ENCODE measurements around the gene GTF3C2. TPM values are rescaled to one million over a fixed set of nuclear protein-coding genes. Genes with fewer than 3 reads are reported as not detected.
A peak's percentile ranks its signal among the peaks of the same experiment; 100 is the strongest.

The GTF3C2 gene
- total RNA-seq, 1 donor from 2014 or later: 54.9 TPM

DNA sequence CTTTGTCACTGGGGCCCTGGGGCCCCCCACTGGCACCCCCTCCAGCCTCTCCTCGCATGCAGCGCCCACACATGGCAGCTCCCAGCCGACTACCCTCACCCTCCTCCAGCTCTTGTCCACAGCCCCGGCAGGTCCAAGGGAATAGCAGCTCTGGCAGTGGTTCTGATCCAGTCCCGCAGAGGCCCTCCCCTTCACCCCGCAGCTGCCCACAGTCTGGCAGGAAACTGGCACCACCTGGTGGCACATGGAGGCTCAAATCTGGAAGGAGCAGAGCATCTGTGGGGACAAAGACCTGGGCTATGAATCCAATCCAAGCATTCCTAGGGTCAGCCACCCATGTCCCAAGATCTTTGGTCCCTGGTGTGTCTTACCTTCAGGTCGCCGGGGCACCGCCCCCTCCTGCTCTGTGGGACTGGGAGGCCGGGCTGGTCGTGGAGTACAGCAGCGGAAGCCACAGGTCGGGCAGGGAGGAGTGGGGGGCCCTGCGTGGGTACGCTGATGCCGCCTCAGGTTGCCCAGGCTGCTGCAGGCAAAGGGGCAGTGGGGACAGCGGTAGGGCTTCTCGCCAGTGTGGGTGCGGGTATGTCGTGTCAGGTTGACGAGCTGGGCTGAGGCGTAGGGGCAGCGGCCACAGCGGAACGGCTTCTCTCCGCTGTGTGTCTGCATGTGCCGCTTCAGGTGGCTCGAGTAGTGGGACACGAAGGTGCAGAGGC lies 21.7 kb upstream of the GTF3C2 start:
- TF ChIP-seq, protein P1, sequence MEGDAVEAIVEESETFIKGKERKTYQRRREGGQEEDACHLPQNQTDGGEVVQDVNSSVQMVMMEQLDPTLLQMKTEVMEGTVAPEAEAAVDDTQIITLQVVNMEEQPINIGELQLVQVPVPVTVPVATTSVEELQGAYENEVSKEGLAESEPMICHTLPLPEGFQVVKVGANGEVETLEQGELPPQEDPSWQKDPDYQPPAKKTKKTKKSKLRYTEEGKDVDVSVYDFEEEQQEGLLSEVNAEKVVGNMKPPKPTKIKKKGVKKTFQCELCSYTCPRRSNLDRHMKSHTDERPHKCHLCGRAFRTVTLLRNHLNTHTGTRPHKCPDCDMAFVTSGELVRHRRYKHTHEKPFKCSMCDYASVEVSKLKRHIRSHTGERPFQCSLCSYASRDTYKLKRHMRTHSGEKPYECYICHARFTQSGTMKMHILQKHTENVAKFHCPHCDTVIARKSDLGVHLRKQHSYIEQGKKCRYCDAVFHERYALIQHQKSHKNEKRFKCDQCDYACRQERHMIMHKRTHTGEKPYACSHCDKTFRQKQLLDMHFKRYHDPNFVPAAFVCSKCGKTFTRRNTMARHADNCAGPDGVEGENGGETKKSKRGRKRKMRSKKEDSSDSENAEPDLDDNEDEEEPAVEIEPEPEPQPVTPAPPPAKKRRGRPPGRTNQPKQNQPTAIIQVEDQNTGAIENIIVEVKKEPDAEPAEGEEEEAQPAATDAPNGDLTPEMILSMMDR (IDR thresholded peaks at IDR 0.05; ENCODE audit: insufficient read depth, low read length, poor library complexity, severe bottlenecking): peak; percentile 45
- Histone ChIP-seq H3K4me3 (ENCODE audit: low read depth, low read length) (no peak overlapping the region), H3K36me3 (ENCODE audit: control insufficient read depth, insufficient read depth, low read length) (peaks cover 4% of the 10 kb centered on the region), H3K27me3 (ENCODE audit: control insufficient read depth, insufficient read depth, low read length) (no peaks in the 10 kb centered on the region)
- DNase-seq (ENCODE audit: low read depth): no peak

DNA sequence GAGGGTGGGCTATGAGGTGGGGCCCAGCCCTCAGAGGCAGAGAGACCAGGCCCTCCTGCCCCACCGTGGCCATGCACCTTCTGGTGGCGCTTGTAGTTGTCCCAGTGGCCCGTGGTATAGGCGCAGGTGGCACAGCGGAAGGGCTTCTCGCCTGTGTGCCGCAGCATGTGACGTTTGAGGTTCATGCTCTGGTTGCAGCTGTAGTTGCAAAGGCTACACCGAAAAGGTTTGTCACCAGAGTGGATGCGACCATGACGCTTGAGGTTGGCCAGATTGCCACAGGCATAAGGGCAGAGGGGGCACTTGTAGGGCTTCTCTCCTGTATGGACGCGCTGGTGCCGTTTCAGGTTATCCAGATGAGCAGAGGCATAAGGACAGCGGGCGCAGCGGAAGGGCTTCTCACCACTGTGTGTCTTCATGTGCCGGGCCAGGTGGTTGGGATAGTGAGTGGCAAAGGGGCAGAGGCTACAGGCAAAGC lies 21.1 kb upstream of the GTF3C2 start:
- Histone ChIP-seq H3K4me3 (ENCODE audit: low read depth, low read length) (no peak overlapping the region), H3K27me3 (ENCODE audit: control insufficient read depth, insufficient read depth, low read length) (no peaks in the 10 kb centered on the region), H3K36me3 (ENCODE audit: control insufficient read depth, insufficient read depth, low read length) (peaks cover 4% of the 10 kb centered on the region)
- TF ChIP-seq, protein P1 (IDR thresholded peaks at IDR 0.05; ENCODE audit: insufficient read depth, low read length, poor library complexity, severe bottlenecking): no peak
- DNase-seq (ENCODE audit: low read depth): no peak

DNA sequence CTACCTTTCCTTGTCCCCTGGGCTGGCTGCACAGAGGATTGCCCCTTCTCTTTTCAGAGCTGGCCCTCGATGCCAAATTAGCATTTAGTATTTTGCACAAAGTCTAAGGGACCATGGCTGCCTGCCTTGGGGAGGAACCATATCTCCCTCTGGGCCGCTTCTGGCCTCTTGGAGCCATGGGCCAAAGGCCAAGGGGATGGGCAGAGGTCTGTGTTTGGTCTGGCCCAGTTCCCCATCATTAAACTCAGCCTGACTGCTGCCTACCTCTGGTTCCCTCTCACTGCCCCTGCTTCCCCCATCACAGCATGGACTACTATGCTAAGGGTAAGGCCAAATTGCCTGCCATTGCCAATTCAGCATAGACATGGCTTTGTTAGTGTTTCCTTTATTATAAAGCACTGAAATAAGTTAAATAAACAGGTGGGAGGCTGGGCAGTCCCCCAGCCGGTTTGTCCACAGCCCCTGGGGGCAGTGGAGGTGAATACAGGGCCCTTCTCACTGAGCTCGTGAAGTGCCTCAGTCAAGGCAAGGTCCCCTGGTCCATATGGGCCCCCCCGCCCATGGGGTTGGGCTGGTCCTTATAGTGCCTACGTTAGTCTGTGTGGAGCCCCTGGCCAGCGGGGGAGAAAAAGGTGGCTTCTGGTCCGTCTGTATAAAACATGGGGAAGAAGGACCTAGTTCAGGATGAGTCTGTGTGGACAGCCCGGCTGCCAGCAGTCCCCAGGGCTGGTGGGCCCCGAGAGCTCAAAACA lies 20.5 kb upstream of the GTF3C2 start:
- Histone ChIP-seq H3K27me3 (ENCODE audit: control insufficient read depth, insufficient read depth, low read length) (no peaks in the 10 kb centered on the region), H3K36me3 (ENCODE audit: control insufficient read depth, insufficient read depth, low read length) (peaks cover 4% of the 10 kb centered on the region), H3K4me3 (ENCODE audit: low read depth, low read length) (no peak overlapping the region)
- TF ChIP-seq, protein P1 (IDR thresholded peaks at IDR 0.05; ENCODE audit: insufficient read depth, low read length, poor library complexity, severe bottlenecking): no peak
- no peak for DNase-seq (ENCODE audit: low read depth)

DNA sequence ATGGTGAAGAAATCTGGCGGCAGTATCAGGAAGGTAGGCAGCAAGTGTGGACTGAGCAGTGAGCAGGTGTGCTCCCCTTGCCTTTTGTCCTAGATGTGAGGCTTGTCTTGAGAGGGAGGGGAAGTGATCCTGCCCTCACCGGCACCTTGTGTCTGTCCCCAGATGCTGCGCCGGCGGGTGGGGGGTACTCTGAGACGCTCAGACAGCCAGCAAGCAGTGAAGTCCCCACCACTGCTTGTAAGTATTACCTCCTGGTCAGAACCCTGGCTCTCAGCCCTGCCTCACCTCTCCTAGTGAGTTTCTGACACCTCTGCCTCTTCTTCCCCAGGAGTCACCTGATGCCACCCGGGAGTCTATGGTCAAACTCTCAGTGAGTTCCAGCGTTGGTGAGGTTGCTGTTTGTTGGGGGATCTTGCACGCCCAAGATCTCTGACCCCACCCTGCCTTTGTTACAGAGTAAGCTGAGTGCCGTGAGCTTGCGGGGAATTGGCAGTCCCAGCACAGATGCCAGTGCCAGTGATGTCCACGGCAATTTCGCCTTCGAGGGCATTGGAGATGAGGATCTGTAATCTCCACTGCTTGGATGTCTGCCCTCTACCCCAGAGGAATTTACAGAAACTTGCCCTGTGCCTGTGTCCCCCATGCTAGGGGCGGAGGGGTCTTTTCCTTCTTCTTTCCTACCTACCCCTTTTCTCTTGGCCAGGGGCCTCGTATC lies 19.7 kb upstream of the GTF3C2 start:
- H3K36me3 ChIP-seq (ENCODE audit: control insufficient read depth, insufficient read depth, low read length): peaks cover 4% of the 10 kb centered on the region
- TF ChIP-seq, protein P1 (IDR thresholded peaks at IDR 0.05; ENCODE audit: insufficient read depth, low read length, poor library complexity, severe bottlenecking): no peak
- no peak for DNase-seq (ENCODE audit: low read depth)
- no peak overlapping the region for H3K4me3 ChIP-seq (ENCODE audit: low read depth, low read length)
- H3K27me3 ChIP-seq (ENCODE audit: control insufficient read depth, insufficient read depth, low read length): no peaks in the 10 kb centered on the region

DNA sequence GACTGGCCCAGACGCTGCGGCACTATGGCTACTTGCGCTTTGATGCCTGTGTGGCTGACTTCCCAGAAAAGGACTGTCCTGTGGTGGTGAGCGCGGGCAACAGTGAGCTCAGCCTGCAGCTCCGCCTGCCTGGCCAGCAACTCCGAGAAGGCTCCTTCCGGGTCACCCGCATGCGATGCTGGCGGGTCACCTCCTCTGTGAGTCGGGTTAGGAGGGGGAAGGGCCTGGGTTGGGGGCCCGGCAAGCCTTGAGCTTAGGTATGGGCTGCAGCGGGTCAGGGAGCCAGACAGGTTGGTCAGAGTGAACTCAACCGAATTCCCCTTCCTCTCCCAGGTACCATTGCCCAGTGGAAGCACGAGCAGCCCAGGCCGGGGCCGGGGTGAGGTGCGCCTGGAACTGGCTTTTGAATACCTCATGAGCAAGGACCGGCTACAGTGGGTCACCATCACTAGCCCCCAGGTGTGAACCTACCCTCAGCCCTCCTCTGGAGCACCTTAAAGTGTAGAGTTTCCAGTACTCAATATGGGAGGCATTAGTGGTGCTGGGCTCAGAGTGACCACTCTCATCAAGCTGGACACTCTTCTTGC lies 19.0 kb upstream of the GTF3C2 start:
- Histone ChIP-seq H3K36me3 (ENCODE audit: control insufficient read depth, insufficient read depth, low read length) (peaks cover 4% of the 10 kb centered on the region), H3K27me3 (ENCODE audit: control insufficient read depth, insufficient read depth, low read length) (no peaks in the 10 kb centered on the region), H3K4me3 (ENCODE audit: low read depth, low read length) (no peak overlapping the region)
- no peak for DNase-seq (ENCODE audit: low read depth)
- TF ChIP-seq, protein P1 (IDR thresholded peaks at IDR 0.05; ENCODE audit: insufficient read depth, low read length, poor library complexity, severe bottlenecking): no peak

Measured in kidney epithelial cell (primary cell).